Esophagus squamous epithelium (tissue), 4 donors: Measurements from ENCODE around the gene TTC9C.

ENCODE experiments used
- POLR2A ChIP-seq, 4 donors: fragments of 450-650 bp; IDR thresholded peaks; one replicate each; pipeline ENCODE4 v1.6.1; 2017; ENCODE audit warnings: antibody characterized with exemption in 4 of 4, mild to moderate bottlenecking in 4 of 4, moderate library complexity in 3 of 4
- TF ChIP-seq, protein P1 (sequence below), 6 experiments: fragments of 450-650 bp in 4 of 6; fragments of 200-600 bp in 2 of 6; sonication (generic) in 2 of 6; IDR thresholded peaks; one replicate each; pipeline ENCODE4 v1.5.1; 2016 to 2019; ENCODE audit warnings: antibody characterized with exemption in 6 of 6, mild to moderate bottlenecking in 4 of 6, moderate library complexity in 4 of 6

DNA sequence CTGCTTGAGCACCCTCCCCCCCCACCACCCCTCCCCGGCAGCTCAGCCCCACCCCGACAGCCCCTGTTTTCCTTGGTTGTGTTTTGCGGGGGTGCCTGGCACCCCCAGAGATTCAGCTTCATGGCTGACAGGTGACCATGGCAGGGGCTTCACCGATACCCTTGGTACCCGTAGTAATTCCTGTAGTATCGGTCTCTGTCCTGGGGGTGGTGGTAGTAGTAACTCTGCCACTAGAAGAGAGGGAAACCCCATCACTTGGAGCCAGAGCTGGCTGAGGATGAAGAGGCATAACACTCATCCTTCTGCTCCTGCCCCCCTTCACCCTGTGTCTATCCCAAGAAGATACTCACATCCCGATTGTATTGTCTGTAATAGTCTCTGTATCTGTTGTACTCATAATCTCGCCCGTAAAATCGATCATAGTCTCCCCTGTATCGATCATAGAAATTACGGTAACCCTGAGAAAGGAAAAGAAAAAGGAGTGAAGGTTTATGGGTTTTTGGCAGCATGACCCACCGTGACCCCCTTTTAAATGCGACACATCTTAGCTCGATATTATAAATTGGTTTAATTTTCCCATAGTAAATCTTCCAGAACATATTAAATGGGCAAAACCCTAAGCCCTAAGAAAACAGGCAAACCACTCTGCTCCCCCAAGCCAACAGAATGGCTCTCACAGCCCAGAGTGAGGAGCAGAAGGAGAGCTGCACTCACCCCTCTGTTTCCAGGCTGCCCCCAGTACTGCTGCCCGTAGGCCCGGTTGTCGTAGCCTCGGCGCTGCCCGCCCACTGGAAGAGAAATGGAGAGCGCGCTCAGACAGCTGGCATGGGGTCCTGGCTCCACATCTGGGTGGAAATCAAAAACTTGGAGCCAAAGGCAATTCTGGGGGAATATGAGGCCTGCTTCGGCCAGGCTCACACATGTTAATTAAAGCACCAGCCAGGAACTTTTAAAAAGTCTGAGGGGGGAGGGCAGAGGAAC lies 12.8 kb upstream of the TTC9C start:
- no peak for TF ChIP-seq POLR2A (IDR thresholded peaks at IDR 0.05)
- TF ChIP-seq, protein P1, sequence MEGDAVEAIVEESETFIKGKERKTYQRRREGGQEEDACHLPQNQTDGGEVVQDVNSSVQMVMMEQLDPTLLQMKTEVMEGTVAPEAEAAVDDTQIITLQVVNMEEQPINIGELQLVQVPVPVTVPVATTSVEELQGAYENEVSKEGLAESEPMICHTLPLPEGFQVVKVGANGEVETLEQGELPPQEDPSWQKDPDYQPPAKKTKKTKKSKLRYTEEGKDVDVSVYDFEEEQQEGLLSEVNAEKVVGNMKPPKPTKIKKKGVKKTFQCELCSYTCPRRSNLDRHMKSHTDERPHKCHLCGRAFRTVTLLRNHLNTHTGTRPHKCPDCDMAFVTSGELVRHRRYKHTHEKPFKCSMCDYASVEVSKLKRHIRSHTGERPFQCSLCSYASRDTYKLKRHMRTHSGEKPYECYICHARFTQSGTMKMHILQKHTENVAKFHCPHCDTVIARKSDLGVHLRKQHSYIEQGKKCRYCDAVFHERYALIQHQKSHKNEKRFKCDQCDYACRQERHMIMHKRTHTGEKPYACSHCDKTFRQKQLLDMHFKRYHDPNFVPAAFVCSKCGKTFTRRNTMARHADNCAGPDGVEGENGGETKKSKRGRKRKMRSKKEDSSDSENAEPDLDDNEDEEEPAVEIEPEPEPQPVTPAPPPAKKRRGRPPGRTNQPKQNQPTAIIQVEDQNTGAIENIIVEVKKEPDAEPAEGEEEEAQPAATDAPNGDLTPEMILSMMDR (IDR thresholded peaks at IDR 0.05) = no peak
